K562 (cell line): ENCODE measurements around the gene NOS2. TPM values are rescaled to one million over a fixed set of nuclear protein-coding genes. Genes with fewer than 3 reads are reported as not detected.

ENCODE experiments used
- BMI1 ChIP-seq: fragments of 150-350 bp; IDR thresholded peaks from 2 replicates; pipeline ENCODE4 v1.6.1; 2014; ENCODE audit warnings: low read length
- CBFB ChIP-seq: sonication (generic); formaldehyde crosslinking; IDR thresholded peaks from 2 replicates; pipeline ENCODE4 v1.4.0; 2020; ENCODE audit warnings: mild to moderate bottlenecking, missing genetic modification reagents
- CCNT2 ChIP-seq: IDR thresholded peaks from 2 replicates; pipeline ENCODE4 v1.6.1; 2011; ENCODE audit warnings: borderline replicate concordance, low read depth, mild to moderate bottlenecking, moderate library complexity, mixed read lengths, low read length; ENCODE audit not compliant: insufficient read length; ENCODE audit errors: extremely low read depth
- KLF13 ChIP-seq: fragments of 450-650 bp; IDR thresholded peaks from 2 replicates; pipeline ENCODE4 v1.6.1; 2016; ENCODE audit warnings: missing genetic modification characterization, low read depth, mild to moderate bottlenecking, missing compliant biosample characterization, moderate library complexity, borderline replicate concordance
- NCOA6 ChIP-seq: fragments of 450-650 bp; IDR thresholded peaks from 2 replicates; pipeline ENCODE4 v1.6.1; 2017; ENCODE audit warnings: mild to moderate bottlenecking
- NFATC3 ChIP-seq: fragments of 450-650 bp; IDR thresholded peaks from 2 replicates; pipeline ENCODE4 v1.6.1; 2017; ENCODE audit warnings: mild to moderate bottlenecking
- PCBP1 ChIP-seq: fragments of 200-400 bp; formaldehyde crosslinking; IDR thresholded peaks from 2 replicates; pipeline ENCODE4 v1.6.1; 2018; ENCODE audit warnings: mild to moderate bottlenecking, low read depth, low read length; ENCODE audit not compliant: poor library complexity, severe bottlenecking
- RBM17 ChIP-seq: fragments of 200-400 bp; formaldehyde crosslinking; IDR thresholded peaks from 2 replicates; pipeline ENCODE4 v1.6.1; 2017; ENCODE audit warnings: low read depth, mild to moderate bottlenecking, low read length, borderline replicate concordance
- TCF3 ChIP-seq: sonication (generic); formaldehyde crosslinking; IDR thresholded peaks from 2 replicates; pipeline ENCODE4 v1.4.0; 2020; ENCODE audit warnings: mild to moderate bottlenecking, missing genetic modification reagents
- ZC3H11A ChIP-seq: IDR thresholded peaks from 2 replicates; pipeline ENCODE4 v1.6.1; 2012; ENCODE audit warnings: low read depth, low read length, improper control_type of control experiment
- ZNF586 ChIP-seq: fragments of 450-650 bp; formaldehyde crosslinking; conservative IDR thresholded peaks from 2 replicates; pipeline ENCODE4 v1.4.0; 2020; ENCODE audit warnings: mild to moderate bottlenecking, moderate library complexity
- polyA plus RNA-seq, 8 experiments: library from polyadenylated mRNA; depleted of rRNA in 4 of 8; stranded (reverse) in 5 of 8; unstranded in 3 of 8; fragments of >200 nt; fragmentation: Nextera tagmentation in 2 of 8; fragmentation: Illumina TruSeq in 1 of 8; extraction: Ambion mirVana in 2 of 8; extraction: Trizol in 1 of 8; gene quantifications; 2 replicates each; pipeline versions ENCODE4 v1.2.1 to v1.2.3, GENCODE V29; 2011 to 2014; ENCODE audit warnings: inconsistent platforms in 1 of 8, missing spikeins in 1 of 8
- total RNA-seq, 7 experiments: library from RNA; depleted of rRNA in 6 of 7; stranded (reverse); fragments of >200 nt in 6 of 7; fragmentation: Illumina TruSeq in 2 of 7; extraction: Trizol in 2 of 7; gene quantifications; 2 replicates each; pipeline versions ENCODE4 v1.2.1 to v1.2.3, GENCODE V29; 2011 to 2021; ENCODE audit warnings: low replicate concordance in 1 of 7
- TF ChIP-seq, protein P1 (sequence below), 2 experiments: fragments of 450-650 bp in 1 of 2; sonication (generic) in 1 of 2; formaldehyde crosslinking; conservative IDR thresholded peaks; 2 replicates each; pipeline versions ENCODE4 v1.4.0 to v1.8.1; 2020 to 2022; ENCODE audit warnings: mild to moderate bottlenecking in 1 of 2, missing genetic modification reagents in 1 of 2
- TF ChIP-seq, protein P2 (sequence below), 2 experiments: fragments of 450-650 bp; IDR thresholded peaks; 2 replicates each; pipeline ENCODE4 v1.6.1; 2018; ENCODE audit warnings: mild to moderate bottlenecking in 2 of 2, low read depth in 1 of 2; ENCODE audit not compliant: partially characterized antibody in 2 of 2

Gene NOS2
- total and polyA plus RNA-seq, 9 of the 15 experiments (the other 6 are each of a cell fraction or from before 2014, with no cell fraction given) = not detected

DNA sequence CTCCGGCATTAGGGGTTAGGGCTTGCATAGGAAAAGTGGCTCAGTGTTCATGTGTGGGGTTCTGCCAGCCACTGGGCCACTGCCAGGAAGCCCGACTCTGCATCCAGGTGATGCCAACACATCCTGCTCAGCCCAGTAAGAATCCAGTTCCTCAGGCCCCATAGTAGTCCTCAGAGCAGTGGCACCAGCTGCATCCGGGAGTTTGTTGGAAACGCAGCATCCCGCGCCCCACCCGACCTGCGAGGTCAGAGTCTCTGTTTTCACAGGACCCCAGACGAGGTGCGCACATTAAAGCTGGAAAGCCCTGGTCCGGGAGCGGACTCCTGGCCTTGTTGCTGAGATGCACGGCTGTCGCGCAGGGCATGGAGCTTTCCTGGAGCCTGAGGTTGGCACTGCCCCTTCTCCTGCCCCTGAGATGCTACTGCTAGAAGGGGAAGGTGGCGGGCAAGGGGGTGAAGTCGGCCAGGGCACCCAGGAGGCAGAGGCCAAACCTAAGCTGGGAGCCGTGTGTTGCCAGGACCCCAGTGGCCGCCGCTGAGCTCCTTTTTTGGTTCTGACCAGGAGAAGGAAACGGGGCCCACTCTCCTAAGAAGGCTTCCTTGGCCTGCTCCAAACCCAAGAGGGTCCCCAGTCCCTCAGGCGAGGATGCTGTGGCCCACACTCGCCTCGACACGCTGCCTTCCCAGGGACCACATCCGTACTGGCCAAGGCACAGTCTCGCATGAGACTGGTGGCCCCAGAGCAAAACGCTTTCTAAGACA, 44.4 kb downstream of the NOS2 start (continued):
- TF ChIP-seq KLF13 (tag) (no peak), BMI1 (no peak), CBFB (CRISPR knock-in tag) (no peak), CCNT2 (no peak), NCOA6 (no peak), TCF3 (CRISPR knock-in tag) (no peak), PCBP1 (no peak), ZC3H11A (no peak), ZNF586 (no peak), NFATC3 (no peak), RBM17 (no peak)
- TF ChIP-seq, protein P1, sequence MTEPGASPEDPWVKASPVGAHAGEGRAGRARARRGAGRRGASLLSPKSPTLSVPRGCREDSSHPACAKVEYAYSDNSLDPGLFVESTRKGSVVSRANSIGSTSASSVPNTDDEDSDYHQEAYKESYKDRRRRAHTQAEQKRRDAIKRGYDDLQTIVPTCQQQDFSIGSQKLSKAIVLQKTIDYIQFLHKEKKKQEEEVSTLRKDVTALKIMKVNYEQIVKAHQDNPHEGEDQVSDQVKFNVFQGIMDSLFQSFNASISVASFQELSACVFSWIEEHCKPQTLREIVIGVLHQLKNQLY (CRISPR knock-in tag; conservative IDR thresholded peaks at IDR 0.05) = no peak
- TF ChIP-seq, protein P2, sequence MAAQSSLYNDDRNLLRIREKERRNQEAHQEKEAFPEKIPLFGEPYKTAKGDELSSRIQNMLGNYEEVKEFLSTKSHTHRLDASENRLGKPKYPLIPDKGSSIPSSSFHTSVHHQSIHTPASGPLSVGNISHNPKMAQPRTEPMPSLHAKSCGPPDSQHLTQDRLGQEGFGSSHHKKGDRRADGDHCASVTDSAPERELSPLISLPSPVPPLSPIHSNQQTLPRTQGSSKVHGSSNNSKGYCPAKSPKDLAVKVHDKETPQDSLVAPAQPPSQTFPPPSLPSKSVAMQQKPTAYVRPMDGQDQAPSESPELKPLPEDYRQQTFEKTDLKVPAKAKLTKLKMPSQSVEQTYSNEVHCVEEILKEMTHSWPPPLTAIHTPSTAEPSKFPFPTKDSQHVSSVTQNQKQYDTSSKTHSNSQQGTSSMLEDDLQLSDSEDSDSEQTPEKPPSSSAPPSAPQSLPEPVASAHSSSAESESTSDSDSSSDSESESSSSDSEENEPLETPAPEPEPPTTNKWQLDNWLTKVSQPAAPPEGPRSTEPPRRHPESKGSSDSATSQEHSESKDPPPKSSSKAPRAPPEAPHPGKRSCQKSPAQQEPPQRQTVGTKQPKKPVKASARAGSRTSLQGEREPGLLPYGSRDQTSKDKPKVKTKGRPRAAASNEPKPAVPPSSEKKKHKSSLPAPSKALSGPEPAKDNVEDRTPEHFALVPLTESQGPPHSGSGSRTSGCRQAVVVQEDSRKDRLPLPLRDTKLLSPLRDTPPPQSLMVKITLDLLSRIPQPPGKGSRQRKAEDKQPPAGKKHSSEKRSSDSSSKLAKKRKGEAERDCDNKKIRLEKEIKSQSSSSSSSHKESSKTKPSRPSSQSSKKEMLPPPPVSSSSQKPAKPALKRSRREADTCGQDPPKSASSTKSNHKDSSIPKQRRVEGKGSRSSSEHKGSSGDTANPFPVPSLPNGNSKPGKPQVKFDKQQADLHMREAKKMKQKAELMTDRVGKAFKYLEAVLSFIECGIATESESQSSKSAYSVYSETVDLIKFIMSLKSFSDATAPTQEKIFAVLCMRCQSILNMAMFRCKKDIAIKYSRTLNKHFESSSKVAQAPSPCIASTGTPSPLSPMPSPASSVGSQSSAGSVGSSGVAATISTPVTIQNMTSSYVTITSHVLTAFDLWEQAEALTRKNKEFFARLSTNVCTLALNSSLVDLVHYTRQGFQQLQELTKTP (IDR thresholded peaks at IDR 0.05; ENCODE audit: low read depth in 1 of 2, partially characterized antibody in 2 of 2) = no peak
